ENCODE results near the gene TSFM.

DNA sequence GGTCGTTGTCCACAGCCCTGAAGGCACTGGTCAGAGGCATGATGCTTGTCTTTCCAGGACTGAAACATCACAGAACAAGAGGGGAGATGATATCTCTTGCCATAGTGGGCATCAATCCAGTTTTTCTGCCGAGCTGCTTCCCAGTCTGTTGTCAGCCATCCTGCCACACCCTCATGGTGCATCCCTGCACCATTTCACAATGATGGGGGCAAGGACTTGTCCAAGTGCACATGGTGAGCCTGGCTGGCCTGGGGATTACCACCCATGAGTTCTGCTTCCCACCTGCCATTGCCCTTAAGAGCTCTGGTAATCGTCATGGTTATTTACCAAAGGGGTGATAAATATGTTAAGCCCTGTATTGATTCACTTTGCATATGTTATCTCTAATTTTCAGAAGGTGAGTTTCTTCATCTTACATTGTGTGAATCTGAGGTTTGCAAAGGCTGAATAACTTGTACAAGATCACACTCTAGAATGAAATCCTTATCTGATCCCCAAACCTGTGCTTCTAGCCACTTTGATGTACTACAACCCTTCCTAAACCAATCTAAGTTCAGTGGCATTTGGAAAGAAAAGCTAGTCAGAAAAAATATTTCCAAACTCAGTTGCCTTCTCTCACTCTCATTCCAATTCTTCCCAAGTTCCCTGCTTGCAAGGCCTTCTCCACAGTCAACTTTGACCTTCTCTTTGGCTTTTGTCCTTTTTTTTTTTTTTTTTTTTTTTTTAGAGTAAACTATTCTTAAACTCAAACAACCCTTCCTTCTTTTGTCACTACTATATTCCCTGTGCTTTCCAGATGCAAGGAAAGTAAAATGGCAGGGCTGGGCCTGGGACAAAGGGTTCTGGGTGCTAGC is 33.6 kb downstream of the TSFM start:
- TF ChIP-seq, protein P1, sequence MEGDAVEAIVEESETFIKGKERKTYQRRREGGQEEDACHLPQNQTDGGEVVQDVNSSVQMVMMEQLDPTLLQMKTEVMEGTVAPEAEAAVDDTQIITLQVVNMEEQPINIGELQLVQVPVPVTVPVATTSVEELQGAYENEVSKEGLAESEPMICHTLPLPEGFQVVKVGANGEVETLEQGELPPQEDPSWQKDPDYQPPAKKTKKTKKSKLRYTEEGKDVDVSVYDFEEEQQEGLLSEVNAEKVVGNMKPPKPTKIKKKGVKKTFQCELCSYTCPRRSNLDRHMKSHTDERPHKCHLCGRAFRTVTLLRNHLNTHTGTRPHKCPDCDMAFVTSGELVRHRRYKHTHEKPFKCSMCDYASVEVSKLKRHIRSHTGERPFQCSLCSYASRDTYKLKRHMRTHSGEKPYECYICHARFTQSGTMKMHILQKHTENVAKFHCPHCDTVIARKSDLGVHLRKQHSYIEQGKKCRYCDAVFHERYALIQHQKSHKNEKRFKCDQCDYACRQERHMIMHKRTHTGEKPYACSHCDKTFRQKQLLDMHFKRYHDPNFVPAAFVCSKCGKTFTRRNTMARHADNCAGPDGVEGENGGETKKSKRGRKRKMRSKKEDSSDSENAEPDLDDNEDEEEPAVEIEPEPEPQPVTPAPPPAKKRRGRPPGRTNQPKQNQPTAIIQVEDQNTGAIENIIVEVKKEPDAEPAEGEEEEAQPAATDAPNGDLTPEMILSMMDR (IDR thresholded peaks at IDR 0.05) = no peak
- no peak for TF ChIP-seq POLR2A (IDR thresholded peaks at IDR 0.05)
